ENCODE measurements around the gene HSPA14. TPM values are rescaled to one million over a fixed set of nuclear protein-coding genes. Genes with fewer than 3 reads are reported as not detected.
A peak's percentile ranks its signal among the peaks of the same experiment; 100 is the strongest.

The HSPA14 gene
- 10 to 100 TPM; 18.9 to 25.6 (median 24.5) TPM for total RNA-seq
- 25.8 TPM for total RNA-seq (2013)

- Histone ChIP-seq H3K36me3 (ENCODE audit: control insufficient read depth, insufficient read depth, low read length) (peaks cover 20% of the 10 kb centered on the region), H3K4me1 (ENCODE audit: control insufficient read depth, insufficient read depth, low read length) (peaks cover 20% of the 10 kb centered on the region), H3K27ac (ENCODE audit: low read length) (peak within 1 kb of the TSS; percentile 92), H3K9me3 (ENCODE audit: control insufficient read depth, insufficient read depth, low read length) (no peaks in the 10 kb centered on the region), H3K4me3 (ENCODE audit: low read length) (peak within 1 kb of the TSS; percentile 95), H3K27me3 (ENCODE audit: control insufficient read depth, insufficient read depth, low read length) (no peaks in the 10 kb centered on the region)
- peak; percentile 92 to 99 (median 93) for ATAC-seq
- intact Hi-C loops (cut with micrococcal nuclease) = loop anchor here (1.0 to 5.0 kb wide), 7 partner anchors 40 to 341 kb away; partner anchors contain the start of genes DCLRE1C, RPP38 and SUV39H2
- under 1% methylated on average over 72 of the region's 72 CpGs for WGBS (ENCODE audit: insufficient coverage)
- Mint-ChIP-seq H3K36me3 (no peaks in the 10 kb centered on the region), H3K27me3 (ENCODE audit: low read depth in 2 of 2) (no peaks in the 10 kb centered on the region), H3K4me1 (peaks cover 15 to 30% of the 10 kb centered on the region in 2 donors), H3K9me3 (no peaks in the 10 kb centered on the region), H3K4me3 (peak within 1 kb of the TSS; percentile 95), H3K27ac (peak within 1 kb of the TSS; percentile 91 to 98)
- TF ChIP-seq CTCF (IDR thresholded peaks at IDR 0.05) = no peak
- DNase-seq = peak; percentile 98 to 100
These were observed at the start of gene HSPA14, which contains the start of the genes CDNF and MSANTD7 for GRCh38 chr10:14837757-14838581. Gene HSPA14, plus strand, starts transcription at chr10:14838306. Its CDS starts 97 bp downstream, at chr10:14838403. Gene CDNF, minus strand, starts transcription at chr10:14838037. Its CDS starts 91 bp downstream, at chr10:14837946. Gene MSANTD7, plus strand, starts transcription at chr10:14838306. Its CDS starts 3,979 bp downstream, at chr10:14842285.

GRCh38 chr10:14798636-14799035 is 39.5 kb upstream of the HSPA14 start:
- Histone ChIP-seq H3K27me3 (ENCODE audit: control insufficient read depth, insufficient read depth, low read length) (no peaks in the 10 kb centered on the region), H3K4me1 (ENCODE audit: control insufficient read depth, insufficient read depth, low read length) (no peaks in the 10 kb centered on the region), H3K27ac (ENCODE audit: low read length) (no peak overlapping the region), H3K4me3 (ENCODE audit: low read length) (no peak overlapping the region), H3K9me3 (ENCODE audit: control insufficient read depth, insufficient read depth, low read length) (no peaks in the 10 kb centered on the region), H3K36me3 (ENCODE audit: control insufficient read depth, insufficient read depth, low read length) (no peaks in the 10 kb centered on the region)
- Mint-ChIP-seq H3K4me3 (no peak overlapping the region), H3K27ac (no peak overlapping the region), H3K36me3 (no peaks in the 10 kb centered on the region), H3K4me1 (no peaks in the 10 kb centered on the region), H3K27me3 (ENCODE audit: low read depth in 2 of 2) (peaks cover 6 to 12% of the 10 kb centered on the region in 2 donors), H3K9me3 (no peaks in the 10 kb centered on the region)
- 25% methylated on average over 2 of the region's 5 CpGs for WGBS (ENCODE audit: insufficient coverage)
- no peak for TF ChIP-seq CTCF (IDR thresholded peaks at IDR 0.05)
- DNase-seq (no peak), ATAC-seq (no peak)
- intact Hi-C loops (cut with micrococcal nuclease) = no loop called here

GRCh38 chr10:14800397-14800796 is 37.7 kb upstream of the HSPA14 start:
- Mint-ChIP-seq H3K9me3 (no peaks in the 10 kb centered on the region), H3K27me3 (ENCODE audit: low read depth in 2 of 2) (peaks cover 6 to 12% of the 10 kb centered on the region in 2 donors), H3K4me3 (no peak overlapping the region), H3K4me1 (no peaks in the 10 kb centered on the region), H3K27ac (no peak overlapping the region), H3K36me3 (no peaks in the 10 kb centered on the region)
- no peaks in the 10 kb centered on the region for H3K9me3 ChIP-seq (ENCODE audit: control insufficient read depth, insufficient read depth, low read length)
- no peaks in the 10 kb centered on the region for H3K27me3 ChIP-seq (ENCODE audit: control insufficient read depth, insufficient read depth, low read length)
- 50% methylated on average over 1 of the region's 1 CpG for WGBS (ENCODE audit: insufficient coverage)
- no peak for TF ChIP-seq CTCF (IDR thresholded peaks at IDR 0.05)
- H3K36me3 ChIP-seq (ENCODE audit: control insufficient read depth, insufficient read depth, low read length) = no peaks in the 10 kb centered on the region
- DNase-seq (no peak), ATAC-seq (no peak)
- no peak overlapping the region for H3K4me3 ChIP-seq (ENCODE audit: low read length)
- H3K27ac ChIP-seq (ENCODE audit: low read length) = no peak overlapping the region
- intact Hi-C loops (cut with micrococcal nuclease) = no loop called here
- no peaks in the 10 kb centered on the region for H3K4me1 ChIP-seq (ENCODE audit: control insufficient read depth, insufficient read depth, low read length)

Measured in natural killer cell (primary cell).